ENCODE data around the gene NIT1.

DNA sequence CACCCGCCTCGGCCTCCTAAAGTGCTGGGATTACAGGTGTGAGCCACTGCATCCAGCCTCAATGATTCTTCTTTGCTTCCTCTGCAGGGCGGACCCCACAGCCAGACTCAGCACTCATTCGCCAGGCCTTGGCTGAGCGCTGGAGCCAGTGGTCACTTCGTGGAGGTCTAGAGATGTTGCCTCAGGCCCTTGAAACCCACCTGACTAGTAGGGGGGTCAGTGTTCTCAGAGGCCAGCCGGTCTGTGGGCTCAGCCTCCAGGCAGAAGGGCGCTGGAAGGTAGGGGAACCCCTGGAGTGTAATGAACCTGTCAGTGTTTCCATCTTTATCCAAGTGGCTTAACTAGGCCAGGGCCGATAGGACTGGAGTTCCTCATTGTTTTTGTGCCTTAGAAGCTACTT, 51.0 kb downstream of the NIT1 start:
- TF ChIP-seq CTCF (IDR thresholded peaks at IDR 0.05) (no peak), POLR2A (IDR thresholded peaks at IDR 0.05) (no peak)

Measured in thyroid gland (tissue), 4 donors.